Smooth muscle cell (in vitro differentiated cells): ENCODE data around the gene IL22RA2. TPM values are rescaled to one million over a fixed set of nuclear protein-coding genes. Genes with fewer than 3 reads are reported as not detected.
A peak's percentile ranks its signal among the peaks of the same experiment; 100 is the strongest.

Experiments used
- DNase-seq: peaks from one replicate; lab custom pipeline; 2025; ENCODE audit not compliant: unreplicated experiment; lab: John Stamatoyannopoulos, UW
- H2AFZ ChIP-seq: fragments of 200-600 bp; sonication (generic); 2 replicates; pipeline ENCODE4 v1.6.0; 2016; ENCODE audit warnings: antibody characterized with exemption, low read depth, mild to moderate bottlenecking
- H3F3A ChIP-seq: fragments of 200-600 bp; sonication (generic); 2 replicates; pipeline ENCODE4 v1.6.0; 2017; ENCODE audit warnings: antibody characterized with exemption, low read depth
- H3K27ac ChIP-seq: fragments of 200-600 bp; sonication (generic); 2 replicates; pipeline ENCODE4 v1.5.1; 2016; ENCODE audit warnings: low read depth, mild to moderate bottlenecking
- H3K27me3 ChIP-seq: fragments of 200-600 bp; sonication (generic); 2 replicates; pipeline ENCODE4 v1.6.1; 2016; ENCODE audit warnings: low read depth, mild to moderate bottlenecking
- H3K36me3 ChIP-seq: fragments of 200-600 bp; sonication (generic); 2 replicates; pipeline ENCODE4 v1.5.1; 2016; ENCODE audit warnings: low read depth
- H3K4me1 ChIP-seq: fragments of 200-600 bp; sonication (generic); 2 replicates; pipeline ENCODE4 v1.5.1; 2016; ENCODE audit warnings: low read depth
- H3K4me2 ChIP-seq: fragments of 200-600 bp; sonication (generic); 2 replicates; pipeline ENCODE4 v1.6.0; 2016; ENCODE audit warnings: mild to moderate bottlenecking
- H3K4me3 ChIP-seq: fragments of 200-600 bp; sonication (generic); 2 replicates; pipeline ENCODE4 v1.5.1; 2016; ENCODE audit warnings: mild to moderate bottlenecking
- H3K79me2 ChIP-seq: fragments of 200-600 bp; sonication (generic); 2 replicates; pipeline ENCODE4 v1.6.0; 2016; ENCODE audit warnings: low read depth, mild to moderate bottlenecking
- H3K9ac ChIP-seq: fragments of 200-600 bp; sonication (generic); 2 replicates; pipeline ENCODE4 v1.6.0; 2016; ENCODE audit warnings: low read depth
- H3K9me3 ChIP-seq: fragments of 200-600 bp; sonication (generic); replicated peaks from 2 replicates; pipeline ENCODE4 v1.5.1; 2016; ENCODE audit warnings: low read depth
- H4K20me1 ChIP-seq: fragments of 200-600 bp; sonication (generic); 2 replicates; pipeline ENCODE4 v1.6.0; 2016; ENCODE audit warnings: low read depth
- CTCF ChIP-seq: fragments of 200-600 bp; sonication (generic); IDR thresholded peaks from 2 replicates; pipeline ENCODE4 v1.5.1; 2017; ENCODE audit warnings: borderline replicate concordance, mild to moderate bottlenecking, antibody characterized with exemption; ENCODE audit not compliant: insufficient read depth, poor library complexity, severe bottlenecking
- WGBS: methylation state at CpG from one replicate; pipeline ENCODE4 v1.1.7; 2016; ENCODE audit warnings: low lambda C conversion rate; 5-methylcytosine and 5-hydroxymethylcytosine counted together
- polyA plus RNA-seq: library from polyadenylated mRNA; unstranded; fragments of >200 nt; fragmentation: Nextera tagmentation; extraction: Ambion mirVana; gene quantifications from 2 replicates; pipeline ENCODE4 v1.2.1, GENCODE V29; 2016
- total RNA-seq: library from RNA; depleted of rRNA; stranded (reverse); fragments of >200 nt; gene quantifications from 2 replicates; pipeline ENCODE4 v1.2.3, GENCODE V29; 2014

IL22RA2 gene
- total and polyA plus RNA-seq, 2 experiments from 2014 or later = not detected

- Histone ChIP-seq H3K27me3 (no peaks in the 10 kb centered on the region), H3K9ac (no peak overlapping the region), H3K4me2 (no peak overlapping the region), H3K79me2 (no peaks in the 10 kb centered on the region), H3K27ac (no peak overlapping the region), H3K4me1 (no peaks in the 10 kb centered on the region), H2AFZ (peak overlapping the region; percentile 34), H4K20me1 (no peaks in the 10 kb centered on the region), H3K36me3 (no peaks in the 10 kb centered on the region), H3F3A (no peaks in the 10 kb centered on the region), H3K9me3 (no peaks in the 10 kb centered on the region), H3K4me3 (no peak overlapping the region)
- no peak for DNase-seq
- 43% methylated on average over 5 of the region's 5 CpGs for WGBS
- TF ChIP-seq CTCF = peak; percentile 68
Measured at GRCh38 chr6:137094411-137095008, 78.9 kb downstream of the IL22RA2 start.

Other genes with a start within 250 kb of the IL22RA2 start
- 2.9 and 3.8 TPM in 2 replicates for gene IL20RA, start 128.7 kb downstream of the IL22RA2 start, total RNA-seq
- 0.46 TPM in 1 of 2 replicates, not detected in the other for gene IL20RA, start 128.7 kb downstream of the IL22RA2 start, polyA plus RNA-seq
- 83.7 and 88.3 TPM in 2 replicates for gene IFNGR1, start 45.7 kb upstream of the IL22RA2 start, total RNA-seq
- 51.1 and 61.1 TPM in 2 replicates for gene IFNGR1, start 45.7 kb upstream of the IL22RA2 start, polyA plus RNA-seq